HPDE6-E6E7 (cell line): ENCODE data around the gene CFAP90.

ENCODE experiments used
- DNase-seq: peaks from one replicate; pipeline ENCODE4 v3.0.0; 2011; ENCODE audit warnings: missing footprints; ENCODE audit errors: extremely low spot score

CFAP90 gene

DNA sequence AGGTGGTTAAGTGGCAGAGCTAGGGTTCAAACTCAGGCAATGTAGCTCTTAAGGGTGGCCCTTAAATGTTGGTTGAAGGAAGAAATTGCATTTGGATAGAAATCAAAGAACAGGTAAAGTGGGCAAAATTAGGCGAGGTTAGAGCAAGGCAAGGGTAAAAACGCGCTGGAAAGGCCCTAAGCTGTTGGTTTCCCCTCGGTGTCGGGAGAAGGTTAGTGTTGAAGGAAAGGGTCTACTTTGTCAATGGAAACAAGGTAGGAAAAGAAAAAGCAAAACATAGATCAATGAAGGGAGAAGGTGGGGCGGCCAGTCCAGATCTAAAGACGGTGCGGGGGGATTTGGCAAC, 17.5 kb upstream of the CFAP90 start:
- DNase-seq: no peak

DNA sequence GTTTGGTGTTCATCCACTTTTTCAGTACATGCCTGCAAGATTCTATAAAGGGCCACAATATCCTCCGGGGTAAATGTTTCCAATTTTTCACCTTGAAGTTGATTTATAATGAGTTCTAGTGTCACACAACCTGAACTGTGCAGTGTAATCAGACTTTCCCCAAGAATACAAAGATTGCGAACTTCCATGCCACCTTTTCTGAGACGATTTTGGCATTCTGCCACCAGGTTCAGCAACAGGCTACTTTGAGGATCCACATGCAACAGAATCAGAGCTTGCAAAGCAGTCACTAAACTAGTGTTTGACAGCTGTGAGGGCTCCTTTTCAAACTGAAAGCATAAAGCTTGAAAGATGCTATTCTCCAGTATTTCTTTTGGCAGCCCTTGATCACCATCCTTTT, 16.3 kb upstream of the CFAP90 start:
- DNase-seq: no peak

DNA sequence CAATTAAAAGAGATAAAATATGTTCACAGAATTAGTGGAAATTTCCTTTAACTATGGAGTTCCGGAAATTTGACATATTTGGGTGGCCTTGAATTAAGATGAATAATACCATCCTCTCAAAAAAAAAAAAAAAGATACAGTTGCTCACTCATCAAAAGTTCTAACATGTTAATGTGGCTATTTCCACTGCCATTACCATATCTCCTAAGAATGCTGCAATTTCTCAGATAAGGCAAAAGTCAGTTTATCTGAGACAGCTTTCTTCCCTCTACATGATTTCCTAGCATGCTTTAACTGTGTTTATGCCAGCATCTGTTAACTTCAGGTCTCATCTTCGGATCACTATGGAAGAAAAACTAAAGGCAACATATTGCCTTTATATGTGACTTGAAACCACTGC, 15.3 kb upstream of the CFAP90 start:
- no peak for DNase-seq

- no peak for DNase-seq
Observed at GRCh38 chr5:7857926-7858632, 7.1 kb upstream of the CFAP90 start.

- no peak for DNase-seq
Observed at GRCh38 chr5:7857361-7857760, 6.4 kb upstream of the CFAP90 start.

- DNase-seq: no peak
Observed at GRCh38 chr5:7856855-7857254, 5.9 kb upstream of the CFAP90 start.

DNA sequence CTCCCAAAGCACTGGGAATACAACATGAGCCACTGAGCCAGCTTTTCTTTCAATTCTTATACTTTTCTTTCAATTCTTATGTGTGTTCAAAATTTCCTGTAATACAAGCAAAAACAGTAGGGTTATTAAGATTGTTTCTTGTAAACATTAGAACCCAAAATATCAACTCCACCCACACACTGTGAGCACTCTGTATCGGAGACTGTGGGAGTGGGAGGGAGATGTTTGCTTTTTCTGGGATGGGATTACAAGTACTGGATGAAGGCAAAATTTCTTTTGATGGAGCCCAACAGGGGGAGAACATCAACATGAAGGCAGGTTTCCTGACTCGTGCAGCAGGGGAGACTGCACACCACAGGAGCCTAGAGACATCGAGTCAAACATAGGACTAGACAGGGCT, 4.7 kb upstream of the CFAP90 start:
- DNase-seq: no peak

GRCh38 chr5:7852988-7853387, 2.1 kb upstream of the CFAP90 start:
- DNase-seq: no peak

GRCh38 chr5:7852542-7852941, 1.6 kb upstream of the CFAP90 start:
- no peak for DNase-seq

DNA sequence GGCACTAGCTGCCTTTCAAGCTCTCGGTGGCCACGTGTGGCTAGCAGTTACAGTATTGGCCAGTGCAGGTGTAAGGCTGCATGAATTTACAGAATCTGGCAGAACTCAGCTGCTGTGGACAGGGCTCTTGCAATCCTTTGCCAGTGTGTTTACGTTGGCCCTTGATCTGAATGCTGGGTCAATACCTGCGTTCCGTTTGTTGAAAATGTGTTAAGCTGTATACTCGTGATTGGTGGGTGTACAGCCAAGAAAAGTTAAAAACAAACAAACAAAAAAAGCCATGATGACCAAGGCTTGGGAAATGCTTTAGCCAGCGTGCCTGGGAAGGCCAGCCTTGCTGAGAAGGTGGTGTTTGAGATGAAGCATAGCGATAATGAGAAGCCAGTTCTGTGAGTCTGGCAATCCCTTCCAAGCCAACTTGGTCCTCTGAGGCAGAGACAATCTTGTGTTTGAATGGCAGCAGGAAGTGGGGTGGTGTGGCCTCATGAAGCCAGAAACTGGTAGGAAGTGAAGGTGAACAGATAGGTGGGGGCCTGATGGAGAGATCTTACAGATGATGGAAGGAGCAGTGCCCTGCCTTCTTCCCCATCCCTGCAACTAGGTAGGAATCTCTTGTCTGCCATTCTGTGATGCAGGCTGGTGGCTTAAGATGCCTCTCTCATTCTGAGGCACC, 820 bp upstream of the CFAP90 start:
- DNase-seq: no peak

DNA sequence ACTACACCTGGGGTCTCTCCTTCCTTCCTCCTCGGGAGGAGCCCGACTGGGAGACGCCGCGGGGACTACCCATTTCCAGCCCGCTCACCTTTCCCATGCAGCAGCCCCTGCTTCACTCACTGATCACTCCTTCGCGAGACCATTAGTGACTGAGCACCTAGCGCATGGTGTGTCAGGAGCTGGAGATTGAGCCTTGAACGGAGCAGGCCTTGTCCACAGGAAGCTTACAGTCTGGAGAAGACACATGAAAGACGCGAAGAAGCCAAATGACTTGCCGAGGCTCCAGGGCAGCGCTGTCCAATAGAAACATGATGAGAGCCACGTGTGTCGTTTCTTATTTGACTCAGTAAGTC, 283 bp upstream of the CFAP90 start:
- DNase-seq: no peak

DNA sequence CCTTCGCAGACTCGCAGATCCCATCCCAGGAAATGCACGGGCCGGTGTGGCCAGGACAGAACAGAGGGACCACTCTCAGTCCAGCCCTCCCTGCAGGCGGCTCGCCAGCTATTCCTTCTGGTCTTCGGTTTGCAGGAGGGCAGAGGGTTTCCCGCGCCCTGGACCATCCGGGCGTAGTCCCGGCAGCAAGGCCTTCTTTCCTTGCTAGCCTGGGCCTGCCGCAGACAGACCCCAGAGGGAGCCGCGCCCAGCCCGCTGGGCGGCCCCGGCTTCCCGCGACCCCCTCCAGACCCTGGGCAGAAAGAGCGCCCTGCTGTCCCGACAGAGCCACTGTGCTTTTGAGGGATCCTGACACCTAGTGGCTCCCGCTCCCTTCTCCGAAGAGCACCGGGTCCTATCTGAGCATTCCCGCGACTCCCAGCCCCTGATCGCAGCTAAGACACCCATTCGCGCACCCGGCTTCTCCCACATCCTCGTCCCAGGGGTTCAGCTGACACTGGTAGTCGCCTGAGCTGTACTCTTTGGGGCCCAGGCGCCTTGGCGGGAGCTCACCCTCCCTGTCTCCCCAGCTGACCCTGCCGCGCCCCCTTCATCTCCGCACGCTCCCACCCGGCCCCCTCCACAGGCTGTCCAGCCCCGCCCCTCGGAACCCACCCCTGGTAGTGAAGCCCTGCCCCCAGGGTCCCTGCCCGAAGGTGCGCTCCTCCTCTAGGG, 1.1 kb downstream of the CFAP90 start:
- DNase-seq: no peak

GRCh38 chr5:7848296-7848695, 2.6 kb downstream of the CFAP90 start:
- no peak for DNase-seq

- no peak for DNase-seq
Observed at GRCh38 chr5:7846327-7846726, 4.6 kb downstream of the CFAP90 start.

- no peak for DNase-seq
Observed at GRCh38 chr5:7845557-7845956, 5.4 kb downstream of the CFAP90 start.

DNA sequence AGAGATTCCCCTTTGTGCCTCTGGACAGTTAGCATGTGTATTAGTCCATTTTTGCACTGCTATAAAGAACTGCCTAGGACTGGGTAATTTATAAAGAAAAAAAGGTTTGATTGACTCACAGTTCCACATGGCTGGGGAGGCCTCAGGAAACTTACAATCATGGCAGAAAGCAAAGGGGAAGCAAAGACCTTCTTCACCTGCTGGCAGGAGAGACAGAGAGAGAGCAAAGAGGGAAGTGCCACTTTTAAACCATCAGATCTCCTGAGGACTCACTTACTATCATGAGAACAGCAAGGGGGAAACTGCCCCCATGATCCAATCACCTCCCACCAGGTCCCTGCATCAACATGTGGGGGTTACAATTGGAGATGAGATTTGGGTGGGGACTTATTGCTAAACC, 6.0 kb downstream of the CFAP90 start:
- DNase-seq: no peak

DNA sequence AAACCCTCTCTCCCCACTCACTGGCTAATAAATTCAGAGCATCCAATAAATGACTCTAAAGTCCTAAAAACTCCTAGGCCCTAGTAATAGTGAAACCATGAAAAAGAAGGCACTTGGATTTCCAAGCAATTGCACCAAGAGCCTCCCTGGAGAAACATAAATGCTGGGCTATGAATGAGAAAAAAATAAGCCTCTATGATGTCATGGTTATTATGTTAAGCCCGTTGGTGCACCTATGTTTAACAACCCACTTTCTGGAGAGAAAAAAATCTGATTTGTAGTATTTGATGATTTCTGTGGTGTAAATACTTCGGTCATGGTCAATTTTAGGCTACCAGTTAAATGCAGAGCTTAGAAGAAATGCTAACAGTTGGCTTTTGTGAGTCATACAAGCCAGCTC, 8.4 kb downstream of the CFAP90 start:
- DNase-seq: no peak

GRCh38 chr5:7837403-7837802, 13.5 kb downstream of the CFAP90 start:
- no peak for DNase-seq

GRCh38 chr5:7834982-7835381, 16.0 kb downstream of the CFAP90 start:
- DNase-seq: no peak

DNA sequence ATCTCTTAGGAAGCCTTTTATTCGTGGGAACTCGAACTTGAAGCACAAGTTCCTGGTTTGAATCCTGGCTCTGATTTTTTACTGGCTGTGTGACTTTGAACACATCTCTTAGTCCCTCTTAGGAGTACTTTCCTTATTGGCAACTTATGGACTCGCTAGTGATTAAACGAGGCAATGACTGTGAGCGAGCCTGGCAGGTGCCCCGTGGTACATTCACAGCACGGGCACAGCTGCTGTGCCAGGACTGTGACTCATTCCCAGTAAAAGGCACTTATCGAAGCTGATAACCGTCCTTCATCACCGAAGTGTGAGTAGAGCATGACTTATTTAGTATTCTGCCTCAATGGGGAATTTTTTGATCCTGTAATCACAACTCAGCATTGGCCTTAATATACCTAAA, 22.7 kb downstream of the CFAP90 start:
- DNase-seq: no peak

- no peak for DNase-seq
Observed at GRCh38 chr5:7827610-7828009, 23.3 kb downstream of the CFAP90 start.

DNA sequence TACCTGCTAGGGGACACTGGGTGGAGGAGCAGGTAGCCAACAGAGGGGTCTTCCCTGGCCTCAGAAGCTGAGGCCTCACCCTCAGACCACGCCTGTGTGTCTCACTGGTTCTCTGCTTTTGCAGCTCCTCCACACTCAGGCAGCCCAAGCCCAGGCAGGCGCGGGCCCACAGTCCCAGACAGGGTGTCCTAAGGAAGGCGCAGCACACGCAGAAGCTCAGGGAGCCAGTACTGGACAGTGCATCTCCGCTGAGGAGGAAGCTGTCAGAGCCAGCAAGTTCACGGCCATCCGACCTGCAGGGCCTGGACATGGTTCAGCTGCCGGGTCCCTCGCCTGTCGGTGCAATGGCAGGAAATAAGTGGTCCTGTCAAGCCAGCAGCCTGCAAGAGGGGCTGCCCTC, 25.3 kb downstream of the CFAP90 start:
- no peak for DNase-seq

DNA sequence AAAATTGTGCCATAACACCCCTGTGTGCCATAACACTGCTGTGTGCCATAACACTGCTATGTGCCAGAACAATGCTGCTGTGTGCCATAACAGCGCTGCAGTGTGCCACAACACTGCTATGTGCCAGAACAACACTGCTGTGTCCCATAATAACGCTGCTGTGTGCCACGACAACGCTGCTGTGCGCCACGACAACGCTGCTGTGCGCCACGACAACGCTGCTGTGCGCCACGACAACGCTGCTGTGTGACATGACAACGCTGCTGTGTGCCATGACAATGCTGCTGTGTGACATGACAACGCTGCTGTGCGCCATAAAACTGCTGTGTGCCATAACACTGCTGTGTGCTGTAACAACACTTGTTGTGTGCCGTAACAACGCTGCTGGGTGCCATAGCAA, 25.9 kb downstream of the CFAP90 start:
- DNase-seq: no peak
